ENCODE measurements around the gene SEC24D.

DNA sequence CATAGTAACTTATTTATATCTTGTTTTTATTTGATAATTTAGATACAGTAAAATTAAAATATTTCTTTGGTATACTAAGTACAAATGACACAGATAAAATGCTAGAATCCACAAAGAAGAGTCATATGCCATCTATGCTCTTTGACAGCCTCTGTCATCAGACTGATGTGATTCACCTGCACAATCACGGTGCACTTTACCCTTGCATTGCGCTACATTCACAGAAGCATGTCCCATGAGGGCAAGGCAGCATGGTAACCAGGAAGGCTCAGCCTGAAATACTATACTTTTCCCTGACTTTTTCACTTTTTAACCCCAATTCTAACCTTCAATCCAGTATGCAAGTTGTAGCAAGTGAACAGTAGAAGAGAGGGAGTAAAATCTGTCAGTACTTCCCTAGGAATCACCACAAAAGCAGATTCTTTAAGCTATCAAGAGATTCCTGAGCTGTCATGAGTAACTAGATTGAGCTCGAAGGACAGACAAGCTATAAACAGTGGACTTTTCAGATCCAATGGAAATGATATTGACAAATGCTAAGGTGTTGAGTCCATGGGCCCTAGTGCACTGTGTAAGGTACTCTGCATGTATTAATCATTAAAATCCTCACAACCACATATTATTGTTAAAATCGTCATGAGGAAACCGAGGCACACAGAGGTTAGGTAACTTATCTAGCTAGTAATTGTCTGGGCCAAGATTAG lies 14.2 kb downstream of the SEC24D start:
- TF ChIP-seq, protein P1, sequence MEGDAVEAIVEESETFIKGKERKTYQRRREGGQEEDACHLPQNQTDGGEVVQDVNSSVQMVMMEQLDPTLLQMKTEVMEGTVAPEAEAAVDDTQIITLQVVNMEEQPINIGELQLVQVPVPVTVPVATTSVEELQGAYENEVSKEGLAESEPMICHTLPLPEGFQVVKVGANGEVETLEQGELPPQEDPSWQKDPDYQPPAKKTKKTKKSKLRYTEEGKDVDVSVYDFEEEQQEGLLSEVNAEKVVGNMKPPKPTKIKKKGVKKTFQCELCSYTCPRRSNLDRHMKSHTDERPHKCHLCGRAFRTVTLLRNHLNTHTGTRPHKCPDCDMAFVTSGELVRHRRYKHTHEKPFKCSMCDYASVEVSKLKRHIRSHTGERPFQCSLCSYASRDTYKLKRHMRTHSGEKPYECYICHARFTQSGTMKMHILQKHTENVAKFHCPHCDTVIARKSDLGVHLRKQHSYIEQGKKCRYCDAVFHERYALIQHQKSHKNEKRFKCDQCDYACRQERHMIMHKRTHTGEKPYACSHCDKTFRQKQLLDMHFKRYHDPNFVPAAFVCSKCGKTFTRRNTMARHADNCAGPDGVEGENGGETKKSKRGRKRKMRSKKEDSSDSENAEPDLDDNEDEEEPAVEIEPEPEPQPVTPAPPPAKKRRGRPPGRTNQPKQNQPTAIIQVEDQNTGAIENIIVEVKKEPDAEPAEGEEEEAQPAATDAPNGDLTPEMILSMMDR (IDR thresholded peaks at IDR 0.05; ENCODE audit: insufficient read depth, low read length, poor library complexity, severe bottlenecking): no peak
- TF ChIP-seq EZH2phosphoT487 (conservative IDR thresholded peaks at IDR 0.05; ENCODE audit: low read length): no peak

Data from SU-DHL-6 (cell line).